ENCODE measurements around the gene LDHA.

The LDHA gene

DNA sequence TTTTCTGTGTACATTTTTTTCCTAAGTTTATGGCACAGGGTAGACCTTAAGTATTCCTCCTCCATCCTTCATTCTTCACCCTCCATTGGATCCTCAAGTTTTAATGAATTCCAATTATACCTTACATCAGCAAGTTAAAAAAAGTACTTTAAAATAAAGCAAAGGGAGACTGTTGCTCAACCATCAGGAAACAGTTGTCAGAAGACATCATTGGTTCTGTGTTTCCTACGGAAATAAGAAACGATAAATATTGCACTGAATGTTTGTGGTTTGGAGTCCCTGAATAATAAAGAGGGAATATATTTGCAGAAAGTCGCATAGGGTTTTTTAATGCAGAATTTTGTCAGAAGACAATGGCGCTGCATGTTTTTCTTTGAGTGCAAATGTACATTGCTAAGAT, 28.1 kb upstream of the LDHA start (continued):
- TF ChIP-seq REST (tag by site-specific recombination; IDR thresholded peaks at IDR 0.05) (no peak), ZXDB (tag by site-specific recombination; IDR thresholded peaks at IDR 0.05) (no peak)

- H3K9me3 ChIP-seq (ENCODE audit: control insufficient read depth, insufficient read depth, low read depth, low read length) = no peaks in the 10 kb centered on the region
- CTCF ChIA-PET = no interaction called here
- H3K4me3 ChIP-seq (ENCODE audit: low read depth, low read length) = no peak overlapping the region
- no peak overlapping the region for H3K27ac ChIP-seq (ENCODE audit: extremely low read depth, low read depth, low read length)
- no peaks in the 10 kb centered on the region for H3K4me1 ChIP-seq (ENCODE audit: control insufficient read depth, insufficient read depth, low read length)
- no peak for TF ChIP-seq GLI2 (tag by site-specific recombination; IDR thresholded peaks at IDR 0.05; ENCODE audit: borderline replicate concordance, low read depth)
- no peak for TF ChIP-seq OSR2 (tag by site-specific recombination; IDR thresholded peaks at IDR 0.05)
- no peak for TF ChIP-seq ZNF132 (tag by site-specific recombination; IDR thresholded peaks at IDR 0.05; ENCODE audit: borderline replicate concordance)
- no peak for TF ChIP-seq ZSCAN30 (tag by site-specific recombination; IDR thresholded peaks at IDR 0.05)
- TF ChIP-seq ZNF518A (tag by site-specific recombination; conservative IDR thresholded peaks at IDR 0.05; ENCODE audit: low read depth) = no peak
- TF ChIP-seq ZNF416 (tag by site-specific recombination; IDR thresholded peaks at IDR 0.05) = no peak
- TF ChIP-seq ZNF155 (tag by site-specific recombination; IDR thresholded peaks at IDR 0.05) = no peak
- no peak for TF ChIP-seq HOXC10 (CRISPR knock-in tag; IDR thresholded peaks at IDR 0.05)
- no peak for TF ChIP-seq TRIM28 (IDR thresholded peaks at IDR 0.05; ENCODE audit: borderline replicate concordance, low read length)
- no peak for TF ChIP-seq ZNF138 (tag by site-specific recombination; IDR thresholded peaks at IDR 0.05; ENCODE audit: borderline replicate concordance)
- H3K36me3 ChIP-seq (ENCODE audit: control insufficient read depth in 2 of 2, insufficient read depth in 1 of 2, low read length in 2 of 2) = peaks cover 13 to 52% of the 10 kb centered on the region in 2 experiments
- POLR2A ChIA-PET = interaction anchor here (0.9 to 1.0 kb wide), 2 partner anchors 27 to 28 kb away, joined by 3 to 4 read pairs; partner anchors contain the start of gene LDHA
Measured at GRCh38 chr11:18367431-18367830, 26.9 kb upstream of the LDHA start.

DNA sequence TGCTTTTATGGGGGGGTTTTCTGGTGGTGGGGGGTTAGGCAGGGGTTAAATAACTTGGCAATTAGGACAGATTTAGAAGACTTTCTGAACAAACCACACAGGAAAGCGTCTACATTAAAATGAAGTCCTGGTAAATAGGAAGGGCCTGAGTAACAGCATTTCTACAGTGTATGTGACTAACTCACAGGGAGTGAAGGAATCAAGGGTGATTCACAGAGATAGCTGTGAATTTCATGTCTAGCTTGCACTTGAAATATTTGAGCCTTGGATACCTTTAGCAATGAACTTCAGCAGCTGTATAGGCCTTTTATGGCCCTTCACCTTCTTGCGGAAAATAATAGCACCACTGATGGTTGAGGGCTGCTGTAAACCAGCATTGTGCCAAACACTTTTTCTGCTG, 26.1 kb upstream of the LDHA start:
- no peaks in the 10 kb centered on the region for H3K9me3 ChIP-seq (ENCODE audit: control insufficient read depth, insufficient read depth, low read depth, low read length)
- H3K4me1 ChIP-seq (ENCODE audit: control insufficient read depth, insufficient read depth, low read length) = no peaks in the 10 kb centered on the region
- H3K36me3 ChIP-seq (ENCODE audit: control insufficient read depth in 2 of 2, insufficient read depth in 1 of 2, low read length in 2 of 2) = peaks cover 13 to 48% of the 10 kb centered on the region in 2 experiments
- no peak overlapping the region for H3K4me3 ChIP-seq (ENCODE audit: low read depth, low read length)
- H3K27ac ChIP-seq (ENCODE audit: extremely low read depth, low read depth, low read length) = no peak overlapping the region
- CTCF ChIA-PET = no interaction called here
- POLR2A ChIA-PET = interaction anchor here (1.0 kb wide), 1 partner anchor 26 kb away, joined by 4 read pairs; the partner anchor contains the start of gene LDHA
- TF ChIP-seq, protein P1, sequence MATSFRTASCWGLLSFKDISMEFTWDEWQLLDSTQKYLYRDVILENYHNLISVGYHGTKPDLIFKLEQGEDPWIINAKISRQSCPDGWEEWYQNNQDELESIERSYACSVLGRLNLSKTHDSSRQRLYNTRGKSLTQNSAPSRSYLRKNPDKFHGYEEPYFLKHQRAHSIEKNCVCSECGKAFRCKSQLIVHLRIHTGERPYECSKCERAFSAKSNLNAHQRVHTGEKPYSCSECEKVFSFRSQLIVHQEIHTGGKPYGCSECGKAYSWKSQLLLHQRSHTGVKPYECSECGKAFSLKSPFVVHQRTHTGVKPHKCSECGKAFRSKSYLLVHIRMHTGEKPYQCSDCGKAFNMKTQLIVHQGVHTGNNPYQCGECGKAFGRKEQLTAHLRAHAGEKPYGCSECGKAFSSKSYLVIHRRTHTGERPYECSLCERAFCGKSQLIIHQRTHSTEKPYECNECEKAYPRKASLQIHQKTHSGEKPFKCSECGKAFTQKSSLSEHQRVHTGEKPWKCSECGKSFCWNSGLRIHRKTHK (tag by site-specific recombination; IDR thresholded peaks at IDR 0.05) = no peak
- no peak for TF ChIP-seq ZNF366 (tag by site-specific recombination; conservative IDR thresholded peaks at IDR 0.05)
- TF ChIP-seq, protein P2, sequence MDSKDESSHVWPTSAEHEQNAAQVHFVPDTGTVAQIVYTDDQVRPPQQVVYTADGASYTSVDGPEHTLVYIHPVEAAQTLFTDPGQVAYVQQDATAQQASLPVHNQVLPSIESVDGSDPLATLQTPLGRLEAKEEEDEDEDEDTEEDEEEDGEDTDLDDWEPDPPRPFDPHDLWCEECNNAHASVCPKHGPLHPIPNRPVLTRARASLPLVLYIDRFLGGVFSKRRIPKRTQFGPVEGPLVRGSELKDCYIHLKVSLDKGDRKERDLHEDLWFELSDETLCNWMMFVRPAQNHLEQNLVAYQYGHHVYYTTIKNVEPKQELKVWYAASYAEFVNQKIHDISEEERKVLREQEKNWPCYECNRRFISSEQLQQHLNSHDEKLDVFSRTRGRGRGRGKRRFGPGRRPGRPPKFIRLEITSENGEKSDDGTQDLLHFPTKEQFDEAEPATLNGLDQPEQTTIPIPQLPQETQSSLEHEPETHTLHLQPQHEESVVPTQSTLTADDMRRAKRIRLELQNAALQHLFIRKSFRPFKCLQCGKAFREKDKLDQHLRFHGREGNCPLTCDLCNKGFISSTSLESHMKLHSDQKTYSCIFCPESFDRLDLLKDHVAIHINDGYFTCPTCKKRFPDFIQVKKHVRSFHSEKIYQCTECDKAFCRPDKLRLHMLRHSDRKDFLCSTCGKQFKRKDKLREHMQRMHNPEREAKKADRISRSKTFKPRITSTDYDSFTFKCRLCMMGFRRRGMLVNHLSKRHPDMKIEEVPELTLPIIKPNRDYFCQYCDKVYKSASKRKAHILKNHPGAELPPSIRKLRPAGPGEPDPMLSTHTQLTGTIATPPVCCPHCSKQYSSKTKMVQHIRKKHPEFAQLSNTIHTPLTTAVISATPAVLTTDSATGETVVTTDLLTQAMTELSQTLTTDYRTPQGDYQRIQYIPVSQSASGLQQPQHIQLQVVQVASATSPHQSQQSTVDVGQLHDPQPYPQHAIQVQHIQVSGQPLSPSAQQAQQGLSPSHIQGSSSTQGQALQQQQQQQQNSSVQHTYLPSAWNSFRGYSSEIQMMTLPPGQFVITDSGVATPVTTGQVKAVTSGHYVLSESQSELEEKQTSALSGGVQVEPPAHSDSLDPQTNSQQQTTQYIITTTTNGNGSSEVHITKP (tag by site-specific recombination; IDR thresholded peaks at IDR 0.05) = no peak
- no peak for TF ChIP-seq GLI4 (tag by site-specific recombination; IDR thresholded peaks at IDR 0.05)
- TF ChIP-seq ZNF76 (tag by site-specific recombination; IDR thresholded peaks at IDR 0.05; ENCODE audit: borderline replicate concordance, low read depth) = no peak
- TF ChIP-seq ZNF169 (tag by site-specific recombination; IDR thresholded peaks at IDR 0.05) = no peak
- TF ChIP-seq ZBTB21 (tag by site-specific recombination; IDR thresholded peaks at IDR 0.05) = no peak
- TF ChIP-seq KLF16 (tag by site-specific recombination; IDR thresholded peaks at IDR 0.05) = no peak
